ENCODE results near the gene ZCCHC8.

DNA sequence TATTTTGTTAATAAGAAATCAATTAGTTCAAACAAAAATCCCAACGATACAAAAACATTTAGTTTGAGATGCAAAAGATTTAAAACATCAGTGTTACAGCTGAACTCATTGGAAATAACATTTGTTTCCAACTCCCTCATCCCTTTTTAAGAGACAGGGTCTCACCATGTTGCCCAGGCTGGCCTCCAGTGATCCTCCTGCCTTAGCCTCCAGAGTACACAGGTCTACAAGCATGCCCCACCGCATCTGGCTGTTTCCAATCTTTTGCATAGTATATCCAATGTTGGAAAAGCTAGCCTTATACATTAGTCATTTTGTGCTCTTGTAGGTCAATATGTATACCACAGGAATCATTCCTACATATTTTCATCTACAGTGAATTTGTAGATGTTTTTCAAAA is 14.5 kb upstream of the ZCCHC8 start:
- TF ChIP-seq, protein P1, sequence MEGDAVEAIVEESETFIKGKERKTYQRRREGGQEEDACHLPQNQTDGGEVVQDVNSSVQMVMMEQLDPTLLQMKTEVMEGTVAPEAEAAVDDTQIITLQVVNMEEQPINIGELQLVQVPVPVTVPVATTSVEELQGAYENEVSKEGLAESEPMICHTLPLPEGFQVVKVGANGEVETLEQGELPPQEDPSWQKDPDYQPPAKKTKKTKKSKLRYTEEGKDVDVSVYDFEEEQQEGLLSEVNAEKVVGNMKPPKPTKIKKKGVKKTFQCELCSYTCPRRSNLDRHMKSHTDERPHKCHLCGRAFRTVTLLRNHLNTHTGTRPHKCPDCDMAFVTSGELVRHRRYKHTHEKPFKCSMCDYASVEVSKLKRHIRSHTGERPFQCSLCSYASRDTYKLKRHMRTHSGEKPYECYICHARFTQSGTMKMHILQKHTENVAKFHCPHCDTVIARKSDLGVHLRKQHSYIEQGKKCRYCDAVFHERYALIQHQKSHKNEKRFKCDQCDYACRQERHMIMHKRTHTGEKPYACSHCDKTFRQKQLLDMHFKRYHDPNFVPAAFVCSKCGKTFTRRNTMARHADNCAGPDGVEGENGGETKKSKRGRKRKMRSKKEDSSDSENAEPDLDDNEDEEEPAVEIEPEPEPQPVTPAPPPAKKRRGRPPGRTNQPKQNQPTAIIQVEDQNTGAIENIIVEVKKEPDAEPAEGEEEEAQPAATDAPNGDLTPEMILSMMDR (IDR thresholded peaks at IDR 0.05) = no peak
- TF ChIP-seq EZH2 (IDR thresholded peaks at IDR 0.05; ENCODE audit: borderline replicate concordance, insufficient read depth, low read depth, low read length, poor library complexity, severe bottlenecking) = no peak

Measured in B cell (primary cell).